ENCODE measurements around the gene ITGAE. TPM values are rescaled to one million over a fixed set of nuclear protein-coding genes. Genes with fewer than 3 reads are reported as not detected.
A peak's percentile ranks its signal among the peaks of the same experiment; 100 is the strongest.

The ITGAE gene
- polyA plus RNA-seq, 2 of the 4 experiments (the other 2 are of a cell fraction), result 154 to 156 TPM

DNA sequence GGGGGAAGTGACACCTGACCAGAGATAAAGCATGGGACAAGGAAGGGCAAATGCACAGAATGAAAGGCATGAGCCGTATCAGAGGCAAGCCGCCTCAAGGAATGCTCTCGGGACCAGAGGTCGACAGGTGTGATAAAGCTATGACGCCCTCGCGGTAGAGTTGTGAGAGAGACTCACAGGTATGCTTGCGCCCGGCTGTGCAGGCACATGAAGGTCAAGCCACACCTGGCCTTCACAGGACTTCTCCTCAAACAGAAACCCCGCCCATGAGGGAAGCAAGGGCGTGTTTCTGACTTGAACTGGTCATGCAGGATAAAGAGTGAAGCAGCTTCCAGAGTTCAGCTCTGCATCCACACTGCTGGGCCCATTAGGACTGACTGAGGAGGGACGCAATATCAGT is 37.2 kb upstream of the ITGAE start (continued):
- no peak for TF ChIP-seq RNF2 (IDR thresholded peaks at IDR 0.05; ENCODE audit: borderline replicate concordance, low read depth)
- TF ChIP-seq JUNB (IDR thresholded peaks at IDR 0.05), result no peak
- no peak for TF ChIP-seq HEYL (CRISPR knock-in tag; IDR thresholded peaks at IDR 0.05)

- CTCF ChIA-PET, result interaction anchor here (0.7 to 8.3 kb wide), 5 partner anchors 8 to 239 kb away, joined by 6 to 120 read pairs (median 26); partner anchors contain the start of gene NCBP3
- Histone ChIP-seq H3K4me1 (no peaks in the 10 kb centered on the region), H3K4me3 (no peak overlapping the region), H3K4me2 (no peak overlapping the region), H3K9me3 (no peaks in the 10 kb centered on the region), H3K27ac (no peak overlapping the region)
- no peak for DNase-seq (ENCODE audit: low read depth in 1 of 2, low spot score in 1 of 2)
- no peak for ATAC-seq
- no peak for FAIRE-seq
- TF ChIP-seq POLR2A (IDR thresholded peaks at IDR 0.05; ENCODE audit: low read length), result no peak
- TF ChIP-seq, protein P1, sequence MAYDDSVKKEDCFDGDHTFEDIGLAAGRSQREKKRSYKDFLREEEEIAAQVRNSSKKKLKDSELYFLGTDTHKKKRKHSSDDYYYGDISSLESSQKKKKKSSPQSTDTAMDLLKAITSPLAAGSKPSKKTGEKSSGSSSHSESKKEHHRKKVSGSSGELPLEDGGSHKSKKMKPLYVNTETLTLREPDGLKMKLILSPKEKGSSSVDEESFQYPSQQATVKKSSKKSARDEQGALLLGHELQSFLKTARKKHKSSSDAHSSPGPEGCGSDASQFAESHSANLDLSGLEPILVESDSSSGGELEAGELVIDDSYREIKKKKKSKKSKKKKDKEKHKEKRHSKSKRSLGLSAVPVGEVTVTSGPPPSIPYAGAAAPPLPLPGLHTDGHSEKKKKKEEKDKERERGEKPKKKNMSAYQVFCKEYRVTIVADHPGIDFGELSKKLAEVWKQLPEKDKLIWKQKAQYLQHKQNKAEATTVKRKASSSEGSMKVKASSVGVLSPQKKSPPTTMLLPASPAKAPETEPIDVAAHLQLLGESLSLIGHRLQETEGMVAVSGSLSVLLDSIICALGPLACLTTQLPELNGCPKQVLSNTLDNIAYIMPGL (CRISPR knock-in tag; IDR thresholded peaks at IDR 0.05; ENCODE audit: borderline replicate concordance), result no peak
- TF ChIP-seq E2F6 (IDR thresholded peaks at IDR 0.05; ENCODE audit: borderline replicate concordance, low read depth), result no peak
- TF ChIP-seq ELK1 (IDR thresholded peaks at IDR 0.05; ENCODE audit: low read depth, low read length), result no peak
- no peak for TF ChIP-seq NFE2L2 (conservative IDR thresholded peaks at IDR 0.05; ENCODE audit: low read length)
- POLR2A ChIA-PET, result no interaction called here
- 87% methylated on average over 10 of the region's 10 CpGs for whole genome bisulfite sequencing (ENCODE audit: missing lambda C conversion rate)
Observed at GRCh38 chr17:3836551-3836950, 35.6 kb upstream of the ITGAE start.

DNA sequence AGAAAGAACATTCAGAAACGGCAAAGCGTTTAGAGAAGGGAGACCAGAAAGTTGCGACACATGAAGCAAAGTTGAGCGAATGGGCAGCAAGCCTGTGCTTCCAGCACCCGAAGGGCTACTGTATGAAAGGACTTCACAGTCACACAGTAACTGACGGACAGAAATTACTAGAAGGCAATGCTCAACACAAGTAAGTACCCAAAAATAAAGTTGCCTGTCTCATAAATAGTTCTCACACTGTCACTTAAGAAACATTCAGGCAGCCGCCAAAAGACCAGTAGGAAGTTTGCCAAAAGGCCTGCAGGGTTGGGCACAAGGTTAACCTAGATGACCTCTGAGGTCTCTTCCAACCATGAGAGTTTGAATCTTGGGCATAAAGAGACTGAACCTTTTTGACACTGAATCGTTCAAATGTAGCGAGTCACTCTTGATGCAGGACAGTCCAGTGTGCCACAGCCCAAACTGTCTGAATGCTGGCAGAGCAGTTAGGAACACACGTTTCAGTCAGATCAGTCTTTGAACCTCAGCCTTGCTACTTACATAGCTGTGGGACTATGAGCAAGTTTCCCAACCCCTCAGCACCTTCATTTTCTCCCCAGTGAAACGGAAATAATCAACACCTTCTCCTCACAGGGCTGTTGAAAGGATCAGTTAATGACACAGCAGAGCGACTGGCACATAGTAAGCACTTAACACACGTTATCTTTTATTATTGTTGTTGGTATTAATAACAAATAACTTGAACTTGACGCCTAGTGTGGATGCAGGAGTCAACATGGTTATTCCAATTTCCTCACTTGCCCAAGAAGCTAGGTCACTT is 34.6 kb upstream of the ITGAE start:
- Histone ChIP-seq H3K4me1 (no peaks in the 10 kb centered on the region), H3K27ac (no peak overlapping the region), H3K4me2 (no peak overlapping the region), H3K4me3 (no peak overlapping the region), H3K9me3 (no peaks in the 10 kb centered on the region)
- no peak for TF ChIP-seq JUNB (IDR thresholded peaks at IDR 0.05)
- TF ChIP-seq EHF (CRISPR knock-in tag; IDR thresholded peaks at IDR 0.05), result no peak
- no peak for TF ChIP-seq SREBF2 (IDR thresholded peaks at IDR 0.05)
- 0 out of 4 replicates have a peak, but pooled peaks of 1 of the 2 experiments have one; percentile 26 for TF ChIP-seq CEBPB (IDR thresholded peaks at IDR 0.05)
- no peak for TF ChIP-seq CHD2 (IDR thresholded peaks at IDR 0.05; ENCODE audit: low read length, partially characterized antibody)
- no peak for FAIRE-seq
- WGBS (ENCODE audit: missing lambda C conversion rate), result 88% methylated on average over 14 of the region's 14 CpGs
- DNase-seq (ENCODE audit: low read depth in 1 of 2, low spot score in 1 of 2), result no peak
- CTCF ChIA-PET, result interaction anchor here (0.7 to 8.3 kb wide), 6 partner anchors 8 to 99 kb away, joined by 4 to 120 read pairs (median 21); partner anchors contain the start of gene NCBP3
- peak in 1 of 2 experiments; percentile 13; a peak in 2 of 6 replicates for ATAC-seq
- POLR2A ChIA-PET, result no interaction called here

GRCh38 chr17:3834811-3835210 is 33.8 kb upstream of the ITGAE start:
- DNase-seq (ENCODE audit: low read depth in 1 of 2, low spot score in 1 of 2) (no peak), ATAC-seq (no peak), FAIRE-seq (no peak)
- ChIA-PET POLR2A (no interaction called here), CTCF (interaction anchor here (0.9 to 8.3 kb wide), 3 partner anchors 10 to 99 kb away, joined by 3 to 120 read pairs (median 16); partner anchors contain the start of gene NCBP3)
- TF ChIP-seq ELK1 (IDR thresholded peaks at IDR 0.05; ENCODE audit: low read depth, low read length), result no peak
- TF ChIP-seq GATA3 (IDR thresholded peaks at IDR 0.05; ENCODE audit: borderline replicate concordance), result no peak
- TF ChIP-seq CEBPB (IDR thresholded peaks at IDR 0.05), result no peak
- TF ChIP-seq KDM1A (IDR thresholded peaks at IDR 0.05; ENCODE audit: low read depth), result no peak
- TF ChIP-seq EHF (CRISPR knock-in tag; IDR thresholded peaks at IDR 0.05), result no peak
- H3K4me1 ChIP-seq, result no peaks in the 10 kb centered on the region
- no peak overlapping the region for H3K4me3 ChIP-seq
- no peak overlapping the region for H3K27ac ChIP-seq
- H3K4me2 ChIP-seq, result no peak overlapping the region
- 91% methylated on average over 4 of the region's 4 CpGs for WGBS (ENCODE audit: missing lambda C conversion rate)
- no peaks in the 10 kb centered on the region for H3K9me3 ChIP-seq

All from A549 (cell line).